Measurements from ENCODE around the gene ELAVL1. TPM values are rescaled to one million over a fixed set of nuclear protein-coding genes. Genes with fewer than 3 reads are reported as not detected.

Gene ELAVL1
- total and polyA plus RNA-seq, 2 of the 13 experiments (the other 11 are each of a cell fraction or from before 2014, with no cell fraction given): 27.9 to 38.4 TPM

GRCh38 chr19:8017808-8018207, 12.4 kb upstream of the ELAVL1 start (continued):
- TF ChIP-seq ELF1 (CRISPR knock-in tag; IDR thresholded peaks at IDR 0.05) (peak; percentile 57; the same call in 1 of the 2 replicates), ZBTB33 (CRISPR knock-in tag; IDR thresholded peaks at IDR 0.05) (peak; percentile 80), SP5 (CRISPR knock-in tag; IDR thresholded peaks at IDR 0.05; ENCODE audit: borderline replicate concordance, low read depth) (0 out of 2 replicates have a peak, but pooled peaks have one; percentile 18), ZNF276 (CRISPR knock-in tag; IDR thresholded peaks at IDR 0.05; ENCODE audit: low read depth) (no peak), GFI1 (CRISPR knock-in tag; IDR thresholded peaks at IDR 0.05; ENCODE audit: borderline replicate concordance) (no peak), SRF (IDR thresholded peaks at IDR 0.05; ENCODE audit: low read depth, low read length) (no peak)
- TF ChIP-seq, protein P1, sequence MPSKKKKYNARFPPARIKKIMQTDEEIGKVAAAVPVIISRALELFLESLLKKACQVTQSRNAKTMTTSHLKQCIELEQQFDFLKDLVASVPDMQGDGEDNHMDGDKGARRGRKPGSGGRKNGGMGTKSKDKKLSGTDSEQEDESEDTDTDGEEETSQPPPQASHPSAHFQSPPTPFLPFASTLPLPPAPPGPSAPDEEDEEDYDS (CRISPR knock-in tag; IDR thresholded peaks at IDR 0.05): no peak
